ENCODE results near the gene TTC8.

DNA sequence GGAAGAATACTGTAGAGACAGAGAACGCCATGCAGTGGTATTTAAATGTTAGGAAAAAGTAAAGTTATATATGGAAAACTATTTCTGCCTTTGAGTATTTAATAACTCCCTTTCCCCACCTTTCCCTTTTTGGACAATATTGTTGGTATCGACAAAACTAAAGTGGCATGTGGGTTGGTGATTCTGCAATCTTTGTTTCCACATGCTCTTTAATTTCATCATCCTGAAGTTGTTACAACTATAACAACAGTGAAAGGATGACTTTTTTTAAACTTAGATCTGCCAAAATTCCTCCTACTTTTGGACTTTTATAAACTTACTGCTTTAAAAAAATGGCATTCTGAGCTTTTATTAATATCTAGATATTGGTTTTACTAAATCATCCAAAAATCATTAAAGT, 25.3 kb downstream of the TTC8 start:
- TF ChIP-seq, protein P1, sequence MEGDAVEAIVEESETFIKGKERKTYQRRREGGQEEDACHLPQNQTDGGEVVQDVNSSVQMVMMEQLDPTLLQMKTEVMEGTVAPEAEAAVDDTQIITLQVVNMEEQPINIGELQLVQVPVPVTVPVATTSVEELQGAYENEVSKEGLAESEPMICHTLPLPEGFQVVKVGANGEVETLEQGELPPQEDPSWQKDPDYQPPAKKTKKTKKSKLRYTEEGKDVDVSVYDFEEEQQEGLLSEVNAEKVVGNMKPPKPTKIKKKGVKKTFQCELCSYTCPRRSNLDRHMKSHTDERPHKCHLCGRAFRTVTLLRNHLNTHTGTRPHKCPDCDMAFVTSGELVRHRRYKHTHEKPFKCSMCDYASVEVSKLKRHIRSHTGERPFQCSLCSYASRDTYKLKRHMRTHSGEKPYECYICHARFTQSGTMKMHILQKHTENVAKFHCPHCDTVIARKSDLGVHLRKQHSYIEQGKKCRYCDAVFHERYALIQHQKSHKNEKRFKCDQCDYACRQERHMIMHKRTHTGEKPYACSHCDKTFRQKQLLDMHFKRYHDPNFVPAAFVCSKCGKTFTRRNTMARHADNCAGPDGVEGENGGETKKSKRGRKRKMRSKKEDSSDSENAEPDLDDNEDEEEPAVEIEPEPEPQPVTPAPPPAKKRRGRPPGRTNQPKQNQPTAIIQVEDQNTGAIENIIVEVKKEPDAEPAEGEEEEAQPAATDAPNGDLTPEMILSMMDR (IDR thresholded peaks at IDR 0.05) = no peak
- TF ChIP-seq POLR2A (IDR thresholded peaks at IDR 0.05) = no peak
- no peak for TF ChIP-seq POLR2AphosphoS5 (IDR thresholded peaks at IDR 0.05)
- TF ChIP-seq EP300 (IDR thresholded peaks at IDR 0.05) = no peak
